Measurements from ENCODE around the gene AKAP9.
"Not testable (repeated sequence)": the region's sequence is repeated elsewhere in the genome, so short reads cannot be mapped to it uniquely, and the experiment has no call there.

Gene AKAP9

GRCh38 chr7:92141161-92141560 is 200.5 kb downstream of the AKAP9 start:
- no peak overlapping the region for H3K27ac ChIP-seq
- no peaks in the 10 kb centered on the region for H3K27me3 ChIP-seq (ENCODE audit: insufficient read depth, low read depth, severe bottlenecking)
- no peaks in the 10 kb centered on the region for H3K36me3 ChIP-seq
- H3K9me3 ChIP-seq (ENCODE audit: severe bottlenecking) = peaks cover 11% of the 10 kb centered on the region
- DNase-seq = no peak
- no peak overlapping the region for H3K4me3 ChIP-seq (ENCODE audit: low read depth, low read length)
- TF ChIP-seq CTCF (IDR thresholded peaks at IDR 0.05; ENCODE audit: low read depth, low read length) = no peak

DNA sequence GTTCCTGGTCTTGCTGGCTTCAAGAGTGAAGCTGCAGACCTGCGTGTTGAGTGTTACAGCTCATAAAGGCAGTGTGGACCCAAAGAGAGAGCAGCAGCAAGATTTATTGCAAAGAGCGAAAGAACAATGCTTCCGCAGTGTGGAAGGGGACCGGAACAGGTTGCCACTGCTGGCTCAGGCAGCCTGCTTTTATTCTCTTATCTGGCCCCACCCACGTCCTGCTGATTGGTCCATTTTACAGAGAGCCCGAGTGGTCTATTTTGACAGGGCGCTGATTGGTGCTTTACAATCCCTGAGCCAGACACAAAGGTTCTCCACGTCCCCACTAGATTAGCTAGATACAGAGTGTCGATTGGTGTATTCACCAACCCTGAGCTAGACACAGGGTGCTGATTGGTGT is 202.1 kb downstream of the AKAP9 start:
- not testable (repeated sequence) for H3K4me3 ChIP-seq (ENCODE audit: low read depth, low read length); H3K27ac ChIP-seq; H3K27me3 ChIP-seq (ENCODE audit: insufficient read depth, low read depth, severe bottlenecking); H3K36me3 ChIP-seq; DNase-seq
- peaks cover 11% of the 10 kb centered on the region for H3K9me3 ChIP-seq (ENCODE audit: severe bottlenecking)

DNA sequence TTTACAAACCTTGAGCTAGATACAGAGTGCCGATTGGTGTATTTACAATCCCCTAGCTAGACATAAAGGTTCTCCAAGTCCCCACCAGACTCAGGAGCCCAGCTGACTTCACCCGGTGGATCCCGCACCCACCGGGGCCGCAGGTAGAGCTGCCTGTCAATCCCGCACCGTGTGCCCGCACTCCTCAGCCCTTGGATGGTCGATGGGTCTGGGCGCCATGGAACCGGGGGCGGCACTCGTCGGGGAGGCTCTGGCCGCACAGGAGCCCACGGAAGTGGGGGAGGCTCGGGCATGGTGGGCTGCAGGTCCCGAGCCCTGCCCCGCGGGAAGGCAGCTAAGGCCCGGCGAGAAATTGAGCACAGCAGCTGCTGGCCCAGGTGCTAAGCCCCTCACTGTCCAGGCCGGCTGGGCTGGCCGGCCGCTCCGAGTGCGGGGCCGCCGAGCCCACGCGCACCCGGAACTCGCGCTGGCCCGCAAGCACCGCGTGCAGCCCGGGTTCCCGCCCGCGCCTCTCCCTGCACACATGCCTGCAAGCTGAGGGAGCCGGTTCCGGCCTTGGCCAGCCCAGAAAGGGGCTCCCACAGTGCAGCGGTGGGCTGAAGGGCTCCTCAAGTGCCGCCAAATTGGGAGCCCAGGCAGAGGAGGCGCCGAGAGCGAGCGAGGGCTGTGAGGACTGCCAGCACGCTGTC is 202.7 kb downstream of the AKAP9 start:
- H3K4me3 ChIP-seq (ENCODE audit: low read depth, low read length); DNase-seq; H3K27me3 ChIP-seq (ENCODE audit: insufficient read depth, low read depth, severe bottlenecking); H3K36me3 ChIP-seq: not testable (repeated sequence)
- Histone ChIP-seq H3K9me3 (ENCODE audit: severe bottlenecking) (peaks cover 11% of the 10 kb centered on the region), H3K27ac (peak overlapping the region; percentile 51; the same call in 1 of the 2 replicates)

DNA sequence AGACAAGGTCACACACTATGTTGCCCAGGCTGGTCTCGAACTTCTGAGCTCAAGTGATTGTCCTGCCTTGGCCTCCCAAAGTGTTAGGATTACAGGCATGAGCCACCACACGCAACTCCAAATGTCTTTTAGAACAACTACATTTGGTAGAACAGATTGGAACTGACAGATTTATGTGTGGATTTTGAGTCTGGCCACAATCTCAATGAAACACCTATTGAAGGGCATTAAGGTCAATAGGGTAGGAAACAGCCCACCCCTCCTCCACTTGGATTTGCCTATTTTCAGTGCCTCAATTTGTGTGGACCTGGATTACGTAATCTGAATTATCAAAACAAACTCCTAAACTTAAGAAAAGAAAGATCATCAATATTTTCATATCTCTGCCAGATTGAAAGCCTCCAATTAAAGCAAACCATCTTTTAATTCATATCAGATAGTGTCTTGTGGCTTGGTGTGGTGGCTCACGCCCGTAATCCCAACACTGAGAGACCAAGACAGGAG is 209.1 kb downstream of the AKAP9 start:
- H3K27ac ChIP-seq = no peak overlapping the region
- no peaks in the 10 kb centered on the region for H3K9me3 ChIP-seq (ENCODE audit: severe bottlenecking)
- H3K4me3 ChIP-seq (ENCODE audit: low read depth, low read length) = no peak overlapping the region
- H3K27me3 ChIP-seq (ENCODE audit: insufficient read depth, low read depth, severe bottlenecking) = no peaks in the 10 kb centered on the region
- no peaks in the 10 kb centered on the region for H3K36me3 ChIP-seq
- TF ChIP-seq CTCF (IDR thresholded peaks at IDR 0.05; ENCODE audit: low read depth, low read length) = no peak
- DNase-seq = no peak

DNA sequence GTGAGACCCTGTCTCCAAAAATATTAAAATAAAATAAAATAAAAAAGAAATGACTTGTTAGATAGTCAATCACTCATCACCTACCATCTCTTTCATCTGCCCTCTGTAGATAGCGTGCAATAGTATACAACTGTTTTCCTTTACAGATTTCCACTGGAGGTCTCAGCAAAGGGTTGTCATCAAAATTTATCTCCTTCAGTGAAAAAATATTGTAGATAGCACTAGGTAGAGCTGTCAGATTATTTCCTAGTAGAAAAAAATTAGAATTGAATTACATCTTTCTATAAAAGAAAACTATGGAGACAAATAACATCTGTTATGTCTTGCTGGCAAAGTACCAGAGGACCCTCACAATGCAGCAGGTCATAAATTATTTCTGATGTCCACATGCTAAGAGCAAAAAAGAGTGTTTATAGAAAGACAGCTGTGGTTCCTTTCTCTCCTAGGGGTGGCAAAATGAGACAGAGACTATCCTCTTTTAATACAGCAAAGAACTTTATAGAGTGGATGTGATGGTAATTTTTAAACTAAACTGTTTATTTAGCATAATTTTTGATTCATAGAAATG is 209.9 kb downstream of the AKAP9 start:
- H3K36me3 ChIP-seq = no peaks in the 10 kb centered on the region
- no peaks in the 10 kb centered on the region for H3K9me3 ChIP-seq (ENCODE audit: severe bottlenecking)
- TF ChIP-seq CTCF (IDR thresholded peaks at IDR 0.05; ENCODE audit: low read depth, low read length) = no peak
- no peak overlapping the region for H3K27ac ChIP-seq
- H3K4me3 ChIP-seq (ENCODE audit: low read depth, low read length) = no peak overlapping the region
- DNase-seq = no peak
- H3K27me3 ChIP-seq (ENCODE audit: insufficient read depth, low read depth, severe bottlenecking) = no peaks in the 10 kb centered on the region

GRCh38 chr7:92155108-92155739 is 214.6 kb downstream of the AKAP9 start:
- no peak for TF ChIP-seq CTCF (IDR thresholded peaks at IDR 0.05; ENCODE audit: low read depth, low read length)
- no peaks in the 10 kb centered on the region for H3K36me3 ChIP-seq
- H3K9me3 ChIP-seq (ENCODE audit: severe bottlenecking) = no peaks in the 10 kb centered on the region
- H3K4me3 ChIP-seq (ENCODE audit: low read depth, low read length) = no peak overlapping the region
- no peaks in the 10 kb centered on the region for H3K27me3 ChIP-seq (ENCODE audit: insufficient read depth, low read depth, severe bottlenecking)
- H3K27ac ChIP-seq = no peak overlapping the region
- no peak for DNase-seq

Data from WERI-Rb-1 (cell line).